C4-2B (cell line): ENCODE results near the gene SCG2.

Experiments
- ZFX ChIP-seq: fragments of 450-650 bp; IDR thresholded peaks from 2 replicates; pipeline ENCODE4 v1.6.1; 2017
- TF ChIP-seq, protein P1 (sequence below): fragments of 450-650 bp; conservative IDR thresholded peaks from 2 replicates; pipeline ENCODE4 v1.5.1; 2017; ENCODE audit warnings: mild to moderate bottlenecking

GRCh38 chr2:223611061-223611460 is 8.9 kb upstream of the SCG2 start:
- TF ChIP-seq, protein P1, sequence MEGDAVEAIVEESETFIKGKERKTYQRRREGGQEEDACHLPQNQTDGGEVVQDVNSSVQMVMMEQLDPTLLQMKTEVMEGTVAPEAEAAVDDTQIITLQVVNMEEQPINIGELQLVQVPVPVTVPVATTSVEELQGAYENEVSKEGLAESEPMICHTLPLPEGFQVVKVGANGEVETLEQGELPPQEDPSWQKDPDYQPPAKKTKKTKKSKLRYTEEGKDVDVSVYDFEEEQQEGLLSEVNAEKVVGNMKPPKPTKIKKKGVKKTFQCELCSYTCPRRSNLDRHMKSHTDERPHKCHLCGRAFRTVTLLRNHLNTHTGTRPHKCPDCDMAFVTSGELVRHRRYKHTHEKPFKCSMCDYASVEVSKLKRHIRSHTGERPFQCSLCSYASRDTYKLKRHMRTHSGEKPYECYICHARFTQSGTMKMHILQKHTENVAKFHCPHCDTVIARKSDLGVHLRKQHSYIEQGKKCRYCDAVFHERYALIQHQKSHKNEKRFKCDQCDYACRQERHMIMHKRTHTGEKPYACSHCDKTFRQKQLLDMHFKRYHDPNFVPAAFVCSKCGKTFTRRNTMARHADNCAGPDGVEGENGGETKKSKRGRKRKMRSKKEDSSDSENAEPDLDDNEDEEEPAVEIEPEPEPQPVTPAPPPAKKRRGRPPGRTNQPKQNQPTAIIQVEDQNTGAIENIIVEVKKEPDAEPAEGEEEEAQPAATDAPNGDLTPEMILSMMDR, result no peak
- TF ChIP-seq ZFX, result no peak
